Calu3 (cell line): ENCODE results near the gene OSBPL3. TPM values are rescaled to one million over a fixed set of nuclear protein-coding genes. Genes with fewer than 3 reads are reported as not detected.

Experiments used
- BruUV-seq: library from RNA; stranded (reverse); fragments of 400-500 nt; replicated peaks from 2 replicates; lab custom pipeline; 2021; lab: Mats Ljungman, UMichigan
- CTCF ChIA-PET: fragments of 300-600 bp; sonication (Branson Sonifier 250); formaldehyde crosslinking; loops from one replicate; lab custom pipeline; 2022; ENCODE audit warnings: antibody characterized with exemption; lab: Charles Lee
- DNase-seq: peaks from one replicate; pipeline ENCODE4 v3.0.0; 2022
- H3K27ac Mint-ChIP-seq: one replicate; pipeline ENCODE4 v1.8.0; 2022; ENCODE audit warnings: mixed read lengths; ENCODE audit not compliant: unreplicated experiment
- H3K27me3 Mint-ChIP-seq: one replicate; pipeline ENCODE4 v1.8.0; 2022; ENCODE audit warnings: mixed read lengths; ENCODE audit not compliant: unreplicated experiment
- H3K36me3 Mint-ChIP-seq: one replicate; pipeline ENCODE4 v1.8.0; 2022; ENCODE audit warnings: mild to moderate bottlenecking, moderate library complexity, mixed read lengths; ENCODE audit not compliant: insufficient read depth, unreplicated experiment
- H3K4me1 Mint-ChIP-seq: one replicate; pipeline ENCODE4 v1.8.0; 2022; ENCODE audit warnings: mild to moderate bottlenecking, low read depth, mixed read lengths; ENCODE audit not compliant: unreplicated experiment
- H3K4me3 Mint-ChIP-seq: one replicate; pipeline ENCODE4 v1.8.0; 2022; ENCODE audit warnings: mild to moderate bottlenecking, low read depth, moderate library complexity, mixed read lengths; ENCODE audit not compliant: unreplicated experiment
- H3K9me3 Mint-ChIP-seq: one replicate; pipeline ENCODE4 v1.8.0; 2022; ENCODE audit warnings: low read depth, mixed read lengths; ENCODE audit not compliant: unreplicated experiment
- intact Hi-C: fragments of 100-400 bp; cut with micrococcal nuclease; formaldehyde crosslinking; loops from one replicate; pipeline ENCODE4 v1.10.0; 2022; ENCODE audit not compliant: unreplicated experiment
- total RNA-seq: library from RNA; stranded (reverse); gene quantifications from 2 replicates; pipeline ENCODE4 v1.2.3, GENCODE V29; 2022
- TF ChIP-seq, protein P1 (sequence below): fragments of 200-600 bp; IDR thresholded peaks from one replicate; pipeline ENCODE4 v1.8.0; 2022; ENCODE audit warnings: antibody characterized with exemption; ENCODE audit not compliant: unreplicated experiment

Gene OSBPL3
- total RNA-seq, 1 experiment from 2014 or later, result 136 TPM

DNA sequence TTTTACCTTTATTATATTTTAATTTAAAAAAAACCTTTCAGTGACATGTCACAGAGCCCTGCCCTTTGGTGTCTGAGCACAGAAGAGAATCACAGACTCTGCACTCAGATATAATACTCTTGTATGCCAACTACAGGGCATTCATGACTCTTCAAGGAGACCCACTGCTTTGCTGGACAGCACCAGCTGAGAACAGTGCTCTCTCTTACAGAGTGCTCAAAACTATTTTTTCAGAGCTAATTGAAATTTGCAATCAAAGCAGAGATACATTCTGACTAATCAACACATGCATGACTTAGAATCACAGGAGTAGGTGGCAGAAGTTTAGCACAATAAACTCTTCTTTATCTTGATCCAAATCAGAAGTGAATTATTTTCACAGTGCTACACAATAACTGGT, 99.1 kb downstream of the OSBPL3 start:
- Mint-ChIP-seq H3K4me3 (no peak overlapping the region), H3K9me3 (no peaks in the 10 kb centered on the region), H3K27ac (no peak overlapping the region), H3K4me1 (no peaks in the 10 kb centered on the region), H3K36me3 (peaks cover 16% of the 10 kb centered on the region), H3K27me3 (no peaks in the 10 kb centered on the region)
- no TSS peak for BruUV-seq
- intact Hi-C loops, result loop anchor here (2.0 to 10.0 kb wide), 2 partner anchors 60 to 214 kb away; no protein-coding TSS in a partner anchor
- CTCF ChIA-PET, result interaction anchor here (0.5 to 1.9 kb wide), 6 partner anchors 41 to 212 kb away, joined by 3 to 10 read pairs (median 5); no protein-coding TSS in a partner anchor
- TF ChIP-seq, protein P1, sequence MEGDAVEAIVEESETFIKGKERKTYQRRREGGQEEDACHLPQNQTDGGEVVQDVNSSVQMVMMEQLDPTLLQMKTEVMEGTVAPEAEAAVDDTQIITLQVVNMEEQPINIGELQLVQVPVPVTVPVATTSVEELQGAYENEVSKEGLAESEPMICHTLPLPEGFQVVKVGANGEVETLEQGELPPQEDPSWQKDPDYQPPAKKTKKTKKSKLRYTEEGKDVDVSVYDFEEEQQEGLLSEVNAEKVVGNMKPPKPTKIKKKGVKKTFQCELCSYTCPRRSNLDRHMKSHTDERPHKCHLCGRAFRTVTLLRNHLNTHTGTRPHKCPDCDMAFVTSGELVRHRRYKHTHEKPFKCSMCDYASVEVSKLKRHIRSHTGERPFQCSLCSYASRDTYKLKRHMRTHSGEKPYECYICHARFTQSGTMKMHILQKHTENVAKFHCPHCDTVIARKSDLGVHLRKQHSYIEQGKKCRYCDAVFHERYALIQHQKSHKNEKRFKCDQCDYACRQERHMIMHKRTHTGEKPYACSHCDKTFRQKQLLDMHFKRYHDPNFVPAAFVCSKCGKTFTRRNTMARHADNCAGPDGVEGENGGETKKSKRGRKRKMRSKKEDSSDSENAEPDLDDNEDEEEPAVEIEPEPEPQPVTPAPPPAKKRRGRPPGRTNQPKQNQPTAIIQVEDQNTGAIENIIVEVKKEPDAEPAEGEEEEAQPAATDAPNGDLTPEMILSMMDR, result no peak
- DNase-seq, result no peak

GRCh38 chr7:24879291-24879690, 100.7 kb downstream of the OSBPL3 start:
- Mint-ChIP-seq H3K9me3 (no peaks in the 10 kb centered on the region), H3K4me1 (no peaks in the 10 kb centered on the region), H3K36me3 (peaks cover 16% of the 10 kb centered on the region), H3K4me3 (no peak overlapping the region), H3K27ac (no peak overlapping the region), H3K27me3 (no peaks in the 10 kb centered on the region)
- TF ChIP-seq, protein P1, result no peak
- CTCF ChIA-PET, result no interaction called here
- BruUV-seq, result no TSS peak
- DNase-seq, result no peak
- intact Hi-C loops, result loop anchor here (5.0 kb wide), 1 partner anchor 67 kb away; no protein-coding TSS in a partner anchor

DNA sequence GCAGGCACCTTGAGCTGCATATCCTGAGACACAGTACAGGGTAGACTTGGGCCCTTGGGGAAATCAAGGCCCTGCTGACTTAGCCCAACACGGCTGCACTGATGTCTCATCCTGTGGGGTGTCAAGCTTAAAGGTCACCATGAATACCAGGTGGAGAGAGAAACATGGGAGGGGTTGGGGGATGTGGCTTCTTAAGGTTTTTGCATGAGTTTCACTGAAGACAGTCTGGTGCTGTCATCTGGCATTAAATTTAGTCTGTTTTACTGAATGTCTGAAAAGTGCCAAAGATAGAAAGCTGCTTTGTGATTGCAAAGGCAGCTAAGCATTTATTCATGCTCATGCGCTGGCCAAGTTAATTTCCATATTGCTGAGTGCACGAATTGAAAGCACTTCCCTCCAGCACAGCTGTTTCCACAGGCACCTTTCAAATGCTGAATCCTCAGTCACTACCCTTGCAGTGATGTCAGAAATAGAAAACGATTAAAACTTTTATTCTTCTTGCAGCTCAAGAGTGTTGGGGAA, 102.1 kb downstream of the OSBPL3 start:
- no peaks in the 10 kb centered on the region for H3K4me1 Mint-ChIP-seq
- H3K4me3 Mint-ChIP-seq, result no peak overlapping the region
- no TSS peak for BruUV-seq
- TF ChIP-seq, protein P1, result no peak
- peaks cover 12% of the 10 kb centered on the region for H3K36me3 Mint-ChIP-seq
- intact Hi-C loops, result loop anchor here (5.0 kb wide), 1 partner anchor 66 kb away; no protein-coding TSS in a partner anchor
- no peak overlapping the region for H3K27ac Mint-ChIP-seq
- H3K27me3 Mint-ChIP-seq, result no peaks in the 10 kb centered on the region
- H3K9me3 Mint-ChIP-seq, result no peaks in the 10 kb centered on the region
- CTCF ChIA-PET, result interaction anchor here (2.0 kb wide), 1 partner anchor 66 kb away, joined by 4 read pairs; no protein-coding TSS in a partner anchor
- no peak for DNase-seq

DNA sequence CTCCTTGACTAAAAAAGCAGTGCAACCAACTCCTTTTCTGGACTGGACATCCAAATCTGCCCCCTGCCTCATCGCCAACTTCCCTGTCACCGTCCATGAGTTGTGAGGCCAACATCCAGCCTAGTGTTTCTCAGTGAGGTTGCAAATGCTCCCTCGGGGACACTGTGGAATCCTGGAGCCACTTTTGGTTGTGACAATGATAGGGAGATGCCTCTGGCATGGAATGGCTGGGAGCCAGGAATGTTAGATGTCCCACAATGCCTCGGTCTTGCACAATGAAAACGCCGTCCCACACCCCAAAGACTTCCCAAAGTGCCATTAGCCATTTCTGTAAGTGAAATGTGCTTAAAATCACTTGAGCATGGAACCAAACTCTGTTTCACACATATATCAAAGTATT, 105.2 kb downstream of the OSBPL3 start:
- no peaks in the 10 kb centered on the region for H3K27me3 Mint-ChIP-seq
- CTCF ChIA-PET, result no interaction called here
- no TSS peak for BruUV-seq
- H3K9me3 Mint-ChIP-seq, result no peaks in the 10 kb centered on the region
- H3K36me3 Mint-ChIP-seq, result peaks cover 6% of the 10 kb centered on the region
- no peaks in the 10 kb centered on the region for H3K4me1 Mint-ChIP-seq
- peak overlapping the region; percentile 32 for H3K27ac Mint-ChIP-seq
- H3K4me3 Mint-ChIP-seq, result no peak overlapping the region
- intact Hi-C loops, result loop anchor here (5.0 kb wide), 1 partner anchor 62 kb away; no protein-coding TSS in a partner anchor
- TF ChIP-seq, protein P1, result no peak
- DNase-seq, result no peak
